Stimulated activated CD4-positive, alpha-beta T cell treated with anti-CD3 and anti-CD28 coated beads, Interleukin-12 subunit alpha, Interleukin-12 subunit beta, amount 100 ng/mL, for 24 hours (primary cell): ENCODE data around the gene C3orf62.
"Not testable (repeated sequence)": the region's sequence is repeated elsewhere in the genome, so short reads cannot be mapped to it uniquely, and the experiment has no call there.

ENCODE experiments used
- DNase-seq, 2 experiments: peaks; one replicate each; pipeline ENCODE4 v3.0.0-alpha.2; 2020; ENCODE audit warnings: low read depth in 2 of 2

The C3orf62 gene

DNA sequence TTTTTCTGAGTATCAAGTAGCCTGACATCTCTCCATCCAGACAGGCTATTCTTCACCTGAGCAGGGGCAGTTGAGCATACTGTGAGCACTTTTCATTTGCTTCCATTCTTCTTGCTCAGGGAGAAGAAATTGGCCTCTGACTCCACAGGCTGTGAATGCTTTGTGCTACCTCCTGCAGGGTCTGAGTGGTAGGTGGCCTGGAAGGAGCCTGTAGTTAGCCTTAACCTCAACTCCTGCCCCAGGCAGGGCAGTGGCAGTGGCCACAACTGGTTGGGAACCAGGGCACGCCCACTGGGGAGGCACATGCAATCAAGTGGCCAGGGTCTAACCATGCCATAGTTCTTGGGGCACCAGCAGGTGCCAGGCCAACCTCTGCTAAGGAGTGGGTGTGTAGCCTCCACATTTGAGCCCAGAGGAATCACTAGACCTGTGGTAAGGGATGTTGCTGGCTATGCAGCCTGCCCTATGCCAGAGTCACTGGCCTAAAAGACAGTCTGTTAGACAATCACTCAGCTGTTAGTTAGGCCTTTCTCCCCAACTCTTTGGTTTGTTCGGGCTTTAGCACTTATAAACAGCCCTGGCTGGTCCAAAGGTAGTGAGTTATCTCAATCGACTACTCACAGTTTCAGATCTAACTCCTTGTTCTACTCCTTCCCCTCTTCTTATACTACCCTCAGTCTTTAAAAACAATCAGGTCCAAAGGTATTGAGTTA, 7.4 kb downstream of the C3orf62 start:
- no peak for DNase-seq

DNA sequence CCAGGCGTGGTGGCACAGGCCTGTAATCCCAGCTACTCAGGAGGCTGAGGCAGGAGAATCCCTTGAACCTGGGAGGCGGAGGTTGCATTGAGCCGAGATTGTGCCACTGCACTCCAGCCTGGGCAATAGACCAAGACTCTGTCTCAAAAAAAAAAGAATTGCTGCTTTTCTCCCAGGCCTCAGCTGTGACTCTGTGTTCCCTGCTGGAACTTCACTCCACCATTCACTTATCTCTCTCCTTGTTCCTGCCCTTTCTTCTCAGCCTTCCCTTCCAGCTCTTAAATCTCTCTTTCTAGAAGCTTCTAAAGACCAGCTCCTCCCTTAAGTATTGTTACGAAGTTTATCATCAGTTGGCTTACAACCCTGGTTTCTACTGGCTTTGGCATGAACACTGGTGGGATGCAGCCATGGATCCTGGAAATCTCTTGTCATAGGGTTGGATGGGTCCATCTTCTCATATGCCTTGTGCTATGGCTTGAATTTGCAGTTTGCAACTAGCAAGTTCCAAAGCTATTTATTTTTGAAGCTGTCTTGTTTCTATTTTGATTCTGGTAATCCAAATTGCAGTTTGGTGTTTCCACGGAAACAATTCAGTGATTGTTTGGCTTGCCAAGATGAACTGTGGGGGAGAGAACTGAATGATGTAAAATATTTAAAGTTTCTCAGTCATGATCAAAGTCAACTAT, 10.5 kb downstream of the C3orf62 start:
- no peak for DNase-seq

DNA sequence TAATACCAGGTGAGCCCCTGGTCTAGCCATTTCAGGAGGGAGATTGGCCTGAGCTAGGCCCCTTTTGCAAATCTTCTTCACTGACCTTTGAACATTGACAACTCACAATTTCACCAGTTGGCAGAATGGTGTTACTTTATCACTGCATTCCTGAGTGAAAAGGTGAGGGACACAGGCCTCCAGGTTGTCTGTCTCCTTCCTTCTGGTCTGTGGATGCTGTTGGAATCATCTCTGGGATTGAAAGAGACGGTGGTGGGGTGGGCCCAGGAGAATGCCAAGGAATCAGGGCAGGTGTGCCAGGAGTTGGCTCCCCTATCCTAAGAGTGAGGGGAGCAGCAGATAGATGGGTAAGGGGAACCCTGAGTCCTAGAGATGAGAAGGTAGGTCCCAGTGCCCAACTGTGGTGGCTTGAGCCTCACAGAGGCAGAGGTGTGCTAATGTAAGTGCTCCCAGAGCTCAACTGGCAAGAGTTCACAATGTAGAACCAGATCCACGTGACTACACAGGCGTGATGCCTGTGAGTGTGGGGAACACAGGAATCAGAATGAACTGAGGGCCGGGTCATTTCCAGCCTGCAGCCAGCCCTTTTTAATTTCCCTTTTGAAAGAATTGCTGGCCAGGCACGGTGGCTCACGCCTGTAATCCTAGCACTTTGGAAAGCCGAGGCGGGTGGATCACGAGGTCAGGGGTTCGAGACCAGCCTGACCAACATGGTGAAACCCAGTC, 11.2 kb downstream of the C3orf62 start:
- DNase-seq = no peak

DNA sequence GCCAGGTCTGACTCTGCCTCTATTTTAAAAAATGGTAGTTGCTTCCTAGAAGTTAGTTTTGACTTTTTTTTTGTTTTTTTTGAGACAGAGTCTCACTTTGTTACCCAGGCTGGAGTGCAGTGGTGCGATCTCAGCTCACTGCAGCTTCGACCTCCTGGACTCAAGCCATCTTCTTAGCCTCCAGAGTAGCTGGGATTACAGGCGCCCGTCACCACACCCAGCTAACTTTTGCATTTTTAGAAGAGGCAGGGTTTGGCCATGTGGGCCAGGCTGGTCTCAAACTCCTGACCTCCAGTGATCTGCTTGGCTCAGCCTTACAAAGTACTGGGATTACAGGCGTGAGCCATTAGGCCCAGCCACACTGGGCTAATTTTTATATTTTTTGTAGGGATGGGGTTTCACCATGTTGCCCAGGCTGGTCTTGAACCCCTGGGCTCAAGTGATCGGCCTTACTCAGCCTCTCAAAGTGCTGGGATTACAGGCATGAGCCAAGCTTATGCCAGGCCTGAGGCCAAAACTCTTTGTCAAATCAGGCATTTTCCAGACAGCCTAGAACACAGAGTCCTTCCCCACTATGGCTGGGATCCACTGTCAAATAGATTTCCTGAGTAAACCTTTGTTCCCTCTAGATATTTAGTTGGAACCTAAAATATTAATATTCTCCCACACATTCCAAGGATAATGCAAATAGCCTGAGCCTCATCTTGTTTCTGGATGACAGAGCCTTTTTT, 13.7 kb downstream of the C3orf62 start:
- DNase-seq = no peak

DNA sequence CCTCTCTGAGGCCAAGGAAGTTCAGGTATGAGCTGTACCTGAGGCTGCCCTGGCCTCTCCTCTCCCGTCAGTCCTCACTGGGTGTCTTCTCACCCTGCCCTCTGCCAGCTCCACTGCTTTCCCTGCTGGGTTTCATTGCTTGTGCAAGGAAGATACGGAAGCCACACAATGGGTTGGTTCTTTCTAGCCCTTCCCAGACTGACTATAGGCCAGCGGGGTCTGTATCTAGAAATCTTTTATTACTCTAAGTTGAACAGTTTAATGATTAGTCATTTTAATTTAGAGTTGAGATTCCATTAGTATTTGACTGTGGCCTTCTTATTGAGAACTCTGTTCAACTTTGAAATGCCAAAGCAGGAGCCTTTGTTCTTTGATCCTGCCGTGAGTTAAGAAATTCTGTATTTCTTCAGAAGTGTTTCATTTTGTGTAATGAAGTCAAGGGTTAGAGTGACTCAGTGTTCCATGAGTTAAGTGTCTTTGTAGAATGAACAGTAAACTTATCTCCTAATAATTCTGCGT, 16.2 kb downstream of the C3orf62 start:
- no peak for DNase-seq

DNA sequence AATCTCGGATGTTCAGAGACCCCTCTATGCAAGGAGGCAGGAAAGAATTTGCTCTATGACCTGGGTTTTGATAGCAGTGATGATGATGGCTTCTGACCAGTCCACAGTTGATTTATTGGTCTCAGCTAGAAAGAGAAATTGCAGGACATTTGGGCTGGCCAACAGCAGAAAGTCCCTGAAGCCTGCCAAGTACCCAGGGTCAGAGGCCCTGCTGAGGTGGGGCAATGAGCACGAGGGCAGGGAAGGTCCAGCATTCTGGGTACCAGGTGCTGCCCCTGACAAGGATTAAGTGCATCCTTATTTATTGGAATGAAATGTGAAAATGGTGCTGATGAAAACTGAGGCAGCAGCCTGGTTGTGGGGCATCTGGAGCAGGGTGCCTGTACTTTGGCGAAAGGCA, 19.8 kb downstream of the C3orf62 start:
- no peak for DNase-seq

DNA sequence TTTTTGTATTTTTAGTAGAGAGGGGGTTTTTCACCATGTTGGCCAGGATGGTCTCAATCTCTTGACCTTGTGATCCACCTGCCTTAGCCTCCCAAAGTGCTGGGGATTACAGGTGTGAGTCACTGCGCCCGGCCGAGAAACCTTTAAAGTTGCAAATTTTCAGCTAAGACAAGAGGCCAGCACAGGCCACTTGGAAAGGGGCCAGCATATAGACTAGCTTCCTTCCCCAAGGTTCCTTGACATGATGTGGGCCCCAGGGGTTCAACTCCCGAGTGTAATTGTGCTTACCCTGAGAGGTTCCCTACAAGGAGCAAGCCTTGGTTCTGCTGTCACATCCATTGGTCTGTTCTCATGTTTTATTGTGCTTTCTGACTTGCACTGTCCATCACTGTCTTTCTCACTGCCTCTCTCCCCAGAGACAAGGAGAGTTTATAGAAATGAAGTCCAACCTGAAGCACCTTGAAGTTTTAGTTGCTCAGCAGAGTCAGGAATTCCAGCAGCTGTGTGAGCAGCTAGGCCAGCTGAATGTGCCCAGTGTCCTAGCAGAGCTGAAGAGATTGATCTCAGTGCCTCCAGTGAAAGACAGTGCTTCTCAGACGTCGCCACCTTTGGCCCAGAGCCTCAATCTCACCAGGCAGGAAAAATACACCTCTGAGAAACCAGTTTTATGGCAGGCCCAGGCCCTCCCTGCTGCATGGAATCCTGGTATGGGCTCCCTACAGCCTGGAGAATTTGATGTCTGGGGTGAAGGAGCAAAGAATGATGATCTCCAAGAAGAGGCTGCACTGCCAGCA, 21.1 kb downstream of the C3orf62 start:
- DNase-seq = no peak

DNA sequence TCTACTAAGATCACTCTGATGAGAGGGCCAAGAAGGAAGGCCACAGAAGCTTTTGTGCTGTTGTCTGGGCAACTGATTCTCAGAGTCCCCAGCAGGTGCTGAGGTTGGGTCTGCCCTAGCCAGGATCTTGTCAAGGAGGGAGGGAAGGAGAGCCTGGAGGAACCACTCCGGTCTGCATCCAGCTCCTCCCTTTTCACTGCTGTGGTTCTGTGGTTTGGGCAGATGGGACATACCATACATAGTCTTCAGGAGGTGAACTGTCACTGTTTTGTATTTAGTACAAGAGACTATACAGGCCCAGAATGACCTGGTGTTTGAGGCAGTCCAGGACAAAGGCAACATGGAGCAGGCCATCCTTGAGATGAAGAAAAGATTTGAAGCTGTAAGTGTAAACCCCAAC, 21.9 kb downstream of the C3orf62 start:
- no peak for DNase-seq

DNA sequence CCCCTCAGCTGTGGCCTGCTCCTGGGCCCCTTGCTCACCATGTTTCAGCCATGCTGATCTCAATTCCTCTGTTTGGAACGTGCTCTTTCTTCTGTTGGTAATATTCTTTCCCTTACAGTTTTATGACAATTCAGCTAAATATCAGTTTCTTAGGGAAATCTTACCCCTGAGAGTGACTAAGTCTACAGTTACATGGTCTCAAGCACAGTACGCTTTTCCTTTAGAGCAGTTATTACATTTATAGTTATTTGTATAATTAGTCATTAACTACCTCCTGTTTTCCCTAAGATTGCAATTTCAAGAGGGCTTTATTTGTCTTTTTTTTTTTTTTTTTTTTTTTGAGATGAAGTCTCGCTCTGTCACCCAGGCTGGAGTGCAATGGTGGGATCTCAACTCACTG, 23.5 kb downstream of the C3orf62 start:
- no peak for DNase-seq

DNA sequence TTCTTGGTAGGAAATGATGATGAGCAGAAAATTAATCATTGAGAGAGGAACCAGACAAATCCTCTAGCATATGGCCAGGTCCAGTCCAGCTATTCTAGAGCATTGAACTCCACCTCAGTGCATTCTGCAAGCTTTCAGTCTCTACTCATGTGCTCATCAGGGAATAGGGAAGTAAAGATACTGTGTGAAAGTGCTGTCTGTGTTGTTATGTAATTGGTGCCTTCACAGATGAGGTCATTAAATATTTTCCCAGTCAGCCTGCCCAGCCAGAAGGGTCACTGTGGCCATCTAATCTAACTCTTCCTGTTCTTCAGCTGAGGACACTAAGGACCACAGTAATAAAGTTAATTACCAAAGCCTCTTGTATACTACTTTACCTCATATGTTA, 28.2 kb downstream of the C3orf62 start:
- no peak for DNase-seq

DNA sequence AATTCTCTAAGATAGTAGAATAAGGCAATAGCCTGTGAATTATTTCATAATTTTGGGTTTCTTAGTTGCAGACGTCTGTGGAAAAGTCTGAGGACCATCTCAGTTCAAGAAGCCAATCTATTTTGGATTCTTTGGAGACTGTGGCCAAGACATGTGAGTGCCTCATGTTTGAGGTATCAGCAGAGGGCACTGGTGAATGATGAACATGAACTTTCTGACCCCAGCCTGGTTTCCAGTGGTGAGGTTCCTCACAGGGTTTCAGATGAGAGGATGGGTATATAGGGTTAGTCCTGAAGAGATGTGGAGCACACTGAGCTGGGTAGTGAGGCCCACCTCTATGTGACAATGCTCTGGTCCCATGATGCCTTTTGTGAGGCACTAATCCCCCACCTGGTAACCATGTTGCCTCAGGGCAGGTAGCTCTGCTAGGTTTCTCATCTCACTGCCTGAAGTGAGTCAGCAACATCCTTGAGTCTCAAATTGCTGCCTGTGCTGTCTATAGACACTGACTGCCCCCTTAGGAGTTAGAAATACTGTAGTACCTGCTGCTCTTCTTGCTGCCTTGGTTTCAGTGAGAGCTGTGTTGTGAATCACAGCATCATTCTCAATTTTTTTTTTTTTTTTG, 32.3 kb downstream of the C3orf62 start:
- DNase-seq = no peak

DNA sequence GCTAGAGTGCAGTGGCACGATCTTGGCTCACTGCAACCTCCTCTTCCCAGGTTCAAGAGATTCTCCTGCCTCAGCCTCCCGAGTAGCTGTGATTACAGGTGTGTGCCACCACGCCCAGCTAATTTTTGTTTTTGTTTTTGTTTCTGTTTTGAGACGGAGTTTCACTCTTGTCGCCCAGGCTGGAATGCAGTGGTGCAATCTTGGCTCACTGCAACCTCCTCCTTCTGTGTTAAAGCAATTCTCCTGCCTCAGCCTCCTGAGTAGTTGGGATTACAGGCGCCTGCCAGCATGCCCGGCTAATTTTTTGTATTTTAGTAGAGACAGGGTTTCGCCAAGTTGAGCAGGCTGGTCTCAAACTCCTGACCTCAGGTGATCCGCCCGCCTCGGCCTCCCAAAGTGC, 36.9 kb downstream of the C3orf62 start:
- not testable (repeated sequence) for DNase-seq

DNA sequence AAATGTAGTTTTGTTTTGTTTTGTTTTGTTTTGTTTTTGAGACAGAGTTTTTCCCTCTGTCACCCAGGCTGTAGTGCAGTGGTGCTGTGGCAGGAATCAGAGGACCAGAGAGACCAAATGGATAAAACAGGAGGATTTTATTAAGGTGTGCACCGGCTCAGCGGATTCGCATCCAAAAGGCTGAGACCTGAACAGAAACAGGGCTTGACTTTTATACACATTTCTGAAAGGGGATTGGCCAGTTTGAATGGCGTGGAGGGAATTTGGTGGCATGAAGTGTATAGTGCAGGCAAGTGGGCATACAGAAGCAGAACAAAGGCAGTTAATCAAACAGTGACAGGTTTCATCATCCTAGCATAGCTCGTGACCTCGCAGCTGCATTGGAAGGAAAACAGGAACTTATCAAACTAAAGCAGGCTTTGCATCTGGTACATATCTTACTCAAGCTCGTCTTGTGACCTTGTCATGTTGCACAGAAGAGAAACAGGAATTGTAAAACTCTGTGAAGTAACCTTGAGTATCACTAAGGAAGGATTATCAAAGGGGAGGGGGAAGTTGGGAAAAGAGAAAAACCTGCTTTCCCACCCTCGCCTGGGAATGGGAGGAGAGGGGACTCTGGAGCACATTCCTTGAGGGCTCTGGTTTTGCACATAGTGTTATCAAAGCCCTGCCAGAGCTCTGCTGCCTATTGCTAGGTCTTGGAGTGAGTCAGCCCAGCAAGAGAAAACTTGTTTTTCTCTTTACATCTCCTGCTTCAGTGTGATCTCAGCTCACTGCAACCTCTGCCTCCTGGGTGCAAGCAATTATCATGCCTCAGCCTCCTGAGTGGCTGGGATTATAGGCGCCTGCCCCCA, 38.5 kb downstream of the C3orf62 start:
- no peak for DNase-seq

DNA sequence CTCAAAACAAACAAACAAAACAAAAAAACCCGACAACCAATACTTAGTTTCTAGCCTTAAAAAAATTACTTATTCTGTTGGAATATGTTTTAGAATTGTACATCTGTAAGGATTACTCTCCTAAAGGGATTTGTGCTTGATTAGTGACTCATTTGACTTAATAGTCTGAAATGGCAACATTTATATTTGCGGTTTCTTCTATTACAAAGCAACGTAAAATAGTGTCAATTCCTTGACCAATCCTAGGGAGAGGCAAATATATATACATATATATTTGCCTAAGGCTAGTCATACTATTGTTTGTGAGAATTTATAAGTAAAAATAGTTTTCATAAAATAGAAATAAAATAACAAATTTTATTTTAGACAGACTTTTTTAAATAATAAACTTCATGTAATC, 39.7 kb downstream of the C3orf62 start:
- DNase-seq = no peak

DNA sequence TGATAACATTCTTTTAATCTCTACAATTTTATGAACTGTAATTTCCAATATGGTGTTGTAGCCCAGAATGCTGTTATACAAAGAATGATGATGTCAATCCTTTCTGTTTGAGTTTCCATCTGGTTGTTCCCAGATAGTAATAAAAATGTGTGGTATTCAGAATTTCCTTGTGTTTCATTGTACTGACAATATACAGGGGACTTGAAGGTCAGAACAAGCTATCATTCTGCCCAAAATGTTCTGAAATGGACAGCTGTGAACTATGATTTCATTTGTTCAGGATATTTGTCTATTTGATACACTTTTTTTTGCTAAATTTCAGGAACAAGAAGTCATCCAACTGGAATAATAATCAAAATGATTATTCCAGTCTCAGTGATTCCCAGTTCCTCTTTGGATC, 40.8 kb downstream of the C3orf62 start:
- DNase-seq = no peak

DNA sequence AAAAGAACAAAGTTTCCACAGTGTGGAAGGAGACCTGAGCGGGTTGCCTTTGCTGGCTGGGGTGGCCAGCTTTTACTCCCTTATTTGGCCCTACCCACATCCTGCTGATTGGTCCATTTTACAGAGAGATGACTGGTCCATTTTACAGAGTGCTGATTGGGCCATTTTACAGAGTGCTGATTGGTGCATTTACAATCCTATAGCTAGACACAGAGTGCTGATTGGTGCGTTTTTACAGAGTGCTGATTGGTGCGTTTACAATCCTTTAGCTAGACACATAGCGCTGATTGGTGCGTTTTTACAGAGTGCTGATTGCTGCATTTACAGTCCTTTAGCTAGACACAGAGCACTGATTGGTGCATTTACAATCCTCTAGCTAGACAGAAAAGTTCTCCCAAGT, 48.2 kb downstream of the C3orf62 start:
- not testable (repeated sequence) for DNase-seq

DNA sequence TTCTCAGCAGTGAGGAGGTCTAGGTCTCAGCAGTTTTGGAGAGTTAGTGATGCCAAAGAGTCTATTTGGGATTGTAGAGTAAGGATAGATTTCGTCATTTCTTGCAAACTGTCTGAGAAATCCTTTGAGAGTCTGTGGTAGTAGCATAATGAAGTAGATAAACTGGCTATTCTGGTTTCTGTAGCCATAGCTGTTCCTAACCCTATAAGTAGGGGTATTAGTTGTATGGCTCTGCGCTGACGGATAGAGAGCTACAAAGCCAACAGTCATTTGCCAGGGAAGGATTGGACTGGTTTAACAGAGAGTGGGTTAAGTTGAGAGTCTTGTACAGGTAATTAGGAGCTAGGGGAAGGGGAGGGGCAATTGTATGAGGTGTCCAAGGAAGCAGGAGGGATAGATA, 55.0 kb downstream of the C3orf62 start:
- no peak for DNase-seq

DNA sequence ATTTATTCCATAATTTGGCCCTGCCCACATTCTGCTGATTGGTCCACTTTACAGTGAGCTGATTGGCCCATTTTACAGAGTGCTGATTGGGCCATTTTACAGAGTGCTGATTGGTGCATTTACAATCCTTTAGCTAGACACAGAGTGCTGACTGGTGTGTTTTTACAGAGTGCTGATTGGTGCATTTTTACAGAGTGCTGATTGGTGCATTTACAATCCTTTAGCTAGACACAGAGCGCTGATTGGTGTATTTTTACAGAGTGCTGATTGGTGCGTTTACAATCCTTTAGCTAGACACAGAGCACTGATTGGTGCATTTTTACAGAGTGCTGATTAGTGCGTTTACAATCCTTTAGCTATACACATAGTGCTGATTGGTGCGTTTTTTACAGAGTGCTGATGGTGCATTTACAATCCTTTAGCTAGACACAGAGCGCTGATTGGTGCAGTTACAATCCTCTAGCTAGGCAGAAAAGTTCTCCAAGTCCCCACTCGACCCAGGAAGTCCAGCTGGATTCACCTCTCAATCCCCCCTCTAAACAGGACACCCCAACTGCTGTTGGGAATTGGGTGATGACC, 56.0 kb downstream of the C3orf62 start:
- not testable (repeated sequence) for DNase-seq

DNA sequence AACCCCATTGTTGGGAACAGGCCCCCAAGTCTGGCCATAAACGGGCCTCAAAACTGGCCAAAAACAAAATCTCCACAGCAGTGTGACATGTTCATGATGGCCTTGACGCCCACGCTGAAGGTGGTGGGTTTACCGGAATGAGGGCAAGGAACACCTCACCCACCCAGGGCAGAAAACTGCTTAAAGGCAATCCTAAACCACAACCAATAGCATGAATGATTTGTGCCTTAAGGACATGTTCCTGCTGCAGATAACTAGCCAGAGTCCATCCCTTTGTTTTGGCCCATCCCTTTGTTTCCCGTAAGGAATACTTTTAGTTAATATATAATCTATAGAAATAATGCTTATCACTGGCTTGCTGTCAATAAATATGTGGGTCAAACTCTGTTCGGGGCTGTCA, 57.9 kb downstream of the C3orf62 start:
- DNase-seq = no peak
